Heart right ventricle (tissue), 16 donors: ENCODE results near the gene GNAO1. TPM values are rescaled to one million over a fixed set of nuclear protein-coding genes. Genes with fewer than 3 reads are reported as not detected.

Source experiments
- ATAC-seq, 8 donors: fragments of 200-7000 bp; cut with Tn5 transposase; one replicate each; pipeline ENCODE4 v1.9.1; 2020; ENCODE audit warnings: mild to moderate bottlenecking in 8 of 8, moderate library complexity in 8 of 8, moderate number of reproducible peaks in 1 of 8
- DNase-seq, 2 donors: peaks; one replicate each; pipeline ENCODE4 v3.0.0-alpha.2; 2020
- H3K27ac ChIP-seq, 10 donors: fragments of 200-600 bp; sonication (generic) in 2 of 10; one replicate each; pipeline versions ENCODE4 v1.5.0 to v1.8.0; 2020 to 2022; ENCODE audit warnings: mild to moderate bottlenecking in 3 of 10
- H3K27me3 ChIP-seq, 7 donors: fragments of 200-600 bp; one replicate each; pipeline ENCODE4 v1.8.0; 2021 to 2022; ENCODE audit warnings: mild to moderate bottlenecking in 2 of 7
- H3K36me3 ChIP-seq, 9 donors: fragments of 200-600 bp; sonication (generic) in 1 of 9; one replicate each; pipeline versions ENCODE4 v1.5.0 to v1.8.0; 2020 to 2022; ENCODE audit warnings: mild to moderate bottlenecking in 2 of 9
- H3K4me1 ChIP-seq, 9 donors: fragments of 200-600 bp; sonication (generic) in 1 of 9; one replicate each; pipeline versions ENCODE4 v1.5.0 to v1.8.0; 2020 to 2022; ENCODE audit warnings: mild to moderate bottlenecking in 4 of 9
- H3K4me3 ChIP-seq, 10 donors: fragments of 200-600 bp; sonication (generic) in 2 of 10; one replicate each; pipeline versions ENCODE4 v1.5.0 to v1.8.0; 2020 to 2022; ENCODE audit warnings: mild to moderate bottlenecking in 7 of 10, moderate library complexity in 2 of 10
- H3K9me3 ChIP-seq, 11 donors: fragments of 200-600 bp in 10 of 11; sonication (generic) in 2 of 11; one replicate each; pipeline versions ENCODE4 v1.5.0 to v1.8.0; 2013 to 2022; ENCODE audit warnings: mild to moderate bottlenecking in 2 of 11, control low read depth in 1 of 11, moderate library complexity in 1 of 11
- WGBS, 2 donors: extraction: QIAGEN DNeasy Blood & Tissue Kit; methylation state at CpG; one replicate each; pipeline ENCODE4 v1.1.7; 2013; ENCODE audit warnings: inconsistent platforms in 1 of 2; 5-methylcytosine and 5-hydroxymethylcytosine counted together
- intact Hi-C, 10 donors: fragments of 100-400 bp; cut with DNase I; formaldehyde crosslinking; loops; one replicate each; pipeline versions ENCODE4 v1.11.1 to v1.14.2; 2022
- polyA plus RNA-seq, 2 donors: library from polyadenylated mRNA; stranded (reverse); fragments of 200-250 nt; gene quantifications; one replicate each; pipeline ENCODE4 v1.2.3, GENCODE V29; 2013
- total RNA-seq, 10 donors: library from RNA; stranded (reverse); fragmentation: NEBNext Ultra II Directional in 3 of 10; extraction: Animal tissue kit (Norgen Biotek cat#: 25700) in 3 of 10; gene quantifications; one replicate each; pipeline versions ENCODE4 v1.2.1 to v1.2.4, GENCODE V29; 2021 to 2023
- TF ChIP-seq, protein P1 (sequence below), 9 donors: fragments of 200-600 bp; sonication (generic) in 2 of 9; IDR thresholded peaks; one replicate each; pipeline versions ENCODE4 v1.5.0 to v1.8.0; 2021 to 2022; ENCODE audit warnings: antibody characterized with exemption in 9 of 9, mild to moderate bottlenecking in 5 of 9, moderate library complexity in 1 of 9
- donor health status: Arrhythmogenic right ventricular cardiomyopathy.
- donor health status: ischemic (EF 13 %, LVEDD 7.1; RV severe dilation, severe dysfunction).
- donor health status: healthy with polysubstance abuse.
- donor health status: DM: no; HTN: yes; CAD: no.
- donor health status: DM: no; HTN: no; CAD: no.
- donor health status: ischemic (EF 25% LVEDD 6.9; RV normal size, moderate dysfunction).
- donor health status: ischemic (EF 25% LVEDD 5.7; RV mildly dilated, moderate dysfunction).
- donor health status: healthy.
- donor health status: DM: yes; HTN: yes; CAD: no.
- donor health status: Ischemic cardiomyopathy.
- donor health status: ischemic (EF 35%, LVEDD 5.7; RV mildly dilated, moderate dysfunction).
- donor health status: nonischemic (EF 11% LVEDD 7.7; RV severe dilation, severe dysfunction).
- donor health status: DM: yes; HTN: yes; CAD: no.
- donor health status: PGD.
- donor health status: ischemic (EF 29% LVEDD 5.4; RV normal size, mild dysfunction).
- donor health status: nonischemic (EF 23%, LVEDD 6.1; RV moderate dilation, normal function).

GNAO1 gene
- total and polyA plus RNA-seq, 12 donors, result 1.4 to 36.7 (median 13.5) TPM

- DNase-seq (no peak), ATAC-seq (peak in 5 of 8 donors; percentile 10 to 37 (median 18))
- Histone ChIP-seq H3K27ac (peak overlapping the region; percentile 21 to 96 (median 90)), H3K36me3 (no peaks in the 10 kb centered on the region), H3K27me3 (peaks cover 0 to 78% (median 20%) of the 10 kb centered on the region in 7 donors), H3K4me3 (peak overlapping the region; percentile 49 to 81 (median 68)), H3K4me1 (peaks cover 0 to 50% (median 27%) of the 10 kb centered on the region in 9 donors), H3K9me3 (no peaks in the 10 kb centered on the region)
- 1 to 2% methylated on average over 36 to 50 of the region's 50 CpGs for WGBS, 2 donors
- TF ChIP-seq, protein P1, sequence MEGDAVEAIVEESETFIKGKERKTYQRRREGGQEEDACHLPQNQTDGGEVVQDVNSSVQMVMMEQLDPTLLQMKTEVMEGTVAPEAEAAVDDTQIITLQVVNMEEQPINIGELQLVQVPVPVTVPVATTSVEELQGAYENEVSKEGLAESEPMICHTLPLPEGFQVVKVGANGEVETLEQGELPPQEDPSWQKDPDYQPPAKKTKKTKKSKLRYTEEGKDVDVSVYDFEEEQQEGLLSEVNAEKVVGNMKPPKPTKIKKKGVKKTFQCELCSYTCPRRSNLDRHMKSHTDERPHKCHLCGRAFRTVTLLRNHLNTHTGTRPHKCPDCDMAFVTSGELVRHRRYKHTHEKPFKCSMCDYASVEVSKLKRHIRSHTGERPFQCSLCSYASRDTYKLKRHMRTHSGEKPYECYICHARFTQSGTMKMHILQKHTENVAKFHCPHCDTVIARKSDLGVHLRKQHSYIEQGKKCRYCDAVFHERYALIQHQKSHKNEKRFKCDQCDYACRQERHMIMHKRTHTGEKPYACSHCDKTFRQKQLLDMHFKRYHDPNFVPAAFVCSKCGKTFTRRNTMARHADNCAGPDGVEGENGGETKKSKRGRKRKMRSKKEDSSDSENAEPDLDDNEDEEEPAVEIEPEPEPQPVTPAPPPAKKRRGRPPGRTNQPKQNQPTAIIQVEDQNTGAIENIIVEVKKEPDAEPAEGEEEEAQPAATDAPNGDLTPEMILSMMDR (IDR thresholded peaks at IDR 0.05), result no peak
- intact Hi-C loops, result loop anchor here in 9 of 10 donors (5.0 to 10.0 kb wide), 10 partner anchors 62 to 246 kb away; no protein-coding TSS in a partner anchor
Observed at GRCh38 chr16:56190677-56191155, 573 bp upstream of the GNAO1 start.

DNA sequence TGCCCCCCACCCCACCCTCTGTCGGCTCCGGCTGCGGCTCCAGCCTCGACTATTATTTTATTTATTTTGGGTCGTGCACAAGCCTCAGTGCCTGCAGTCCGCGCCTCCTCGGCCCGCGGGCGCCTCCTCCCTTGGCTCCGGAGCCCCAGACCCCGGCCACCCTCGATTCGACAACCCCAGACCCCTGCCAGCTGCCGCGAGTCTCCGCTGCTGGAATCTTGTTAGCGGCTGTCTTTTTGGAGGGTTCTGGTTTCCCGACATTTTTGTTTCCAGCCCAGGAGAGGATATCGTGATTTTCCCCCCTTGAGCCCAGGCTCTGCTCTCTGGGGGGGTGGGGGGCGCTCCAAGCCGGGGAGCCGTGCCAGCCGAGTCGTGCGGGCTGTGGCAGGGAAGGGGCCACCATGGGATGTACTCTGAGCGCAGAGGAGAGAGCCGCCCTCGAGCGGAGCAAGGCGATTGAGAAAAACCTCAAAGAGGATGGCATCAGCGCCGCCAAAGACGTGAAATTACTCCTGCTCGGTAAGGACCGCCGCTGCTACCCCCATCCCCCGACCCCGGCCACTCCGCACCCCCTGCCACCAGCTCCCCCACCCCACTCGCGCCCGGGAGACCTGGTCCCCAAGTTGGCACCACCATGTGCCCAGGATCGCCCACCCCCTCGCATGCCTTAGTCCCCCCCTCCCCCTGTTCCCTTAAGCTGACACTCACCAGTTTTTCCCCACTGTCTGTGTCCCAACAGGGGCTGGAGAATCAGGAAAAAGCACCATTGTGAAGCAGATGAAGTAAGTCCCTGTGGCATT lies 746 bp downstream of the GNAO1 start:
- peak in 1 of 2 donors; percentile 18 for DNase-seq
- TF ChIP-seq, protein P1 (IDR thresholded peaks at IDR 0.05), result no peak

GRCh38 chr16:56192635-56192945 lies 1.3 kb downstream of the GNAO1 start:
- intact Hi-C loops, result loop anchor here in 9 of 10 donors (5.0 to 10.0 kb wide), 10 partner anchors 60 to 248 kb away; no protein-coding TSS in a partner anchor
- Histone ChIP-seq H3K27me3 (peaks cover 0 to 85% (median 20%) of the 10 kb centered on the region in 7 donors), H3K27ac (no peak overlapping the region), H3K4me3 (peak overlapping the region in 8 of 10 donors; percentile 68 to 84 (median 72)), H3K9me3 (no peaks in the 10 kb centered on the region), H3K4me1 (peaks cover 0 to 50% (median 27%) of the 10 kb centered on the region in 9 donors), H3K36me3 (no peaks in the 10 kb centered on the region)
- no peak for DNase-seq
- ATAC-seq, result no peak
- 17 to 21% methylated on average over 6 of the region's 6 CpGs for WGBS, 2 donors
- TF ChIP-seq, protein P1 (IDR thresholded peaks at IDR 0.05), result no peak

More for the DNA sequence above, 746 bp downstream of the GNAO1 start:
- intact Hi-C loops, result loop anchor here in 9 of 10 donors (5.0 to 10.0 kb wide), 10 partner anchors 60 to 247 kb away; no protein-coding TSS in a partner anchor
- H3K36me3 ChIP-seq, result no peaks in the 10 kb centered on the region
- peaks cover 0 to 50% (median 27%) of the 10 kb centered on the region in 9 donors for H3K4me1 ChIP-seq
- H3K27me3 ChIP-seq, result peaks cover 0 to 86% (median 20%) of the 10 kb centered on the region in 7 donors
- no peaks in the 10 kb centered on the region for H3K9me3 ChIP-seq
- H3K4me3 ChIP-seq, result peak overlapping the region; percentile 58 to 84 (median 72)
- WGBS, 2 donors, result 1% methylated on average over 45 to 46 of the region's 46 CpGs
- ATAC-seq, result peak in 1 of 8 donors; percentile 14
- H3K27ac ChIP-seq, result peak overlapping the region in 9 of 10 donors; percentile 67 to 85 (median 82)
